Measurements from ENCODE around the gene KRTAP4-4.

KRTAP4-4 gene

DNA sequence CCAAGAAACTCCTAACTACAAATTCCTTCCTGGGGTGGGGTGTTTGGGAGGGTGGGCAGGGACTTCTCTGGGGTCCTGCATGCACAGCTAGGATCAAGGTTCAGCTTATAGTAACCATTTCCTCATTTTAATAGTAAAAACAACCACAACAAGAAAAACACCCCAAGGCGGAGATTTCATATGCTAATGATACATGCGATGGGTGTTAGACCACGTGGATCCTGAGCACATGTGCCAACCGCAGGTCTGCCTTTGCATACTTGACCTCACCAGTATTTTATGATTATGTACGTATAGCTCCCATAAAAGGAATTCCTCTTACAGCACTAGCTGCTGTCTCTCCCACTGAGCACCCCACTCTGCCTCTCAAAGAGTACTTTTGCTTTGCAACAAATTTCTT lies 44.3 kb downstream of the KRTAP4-4 start:
- DNase-seq (ENCODE audit: low read depth in 2 of 3, low spot score in 1 of 3), result no peak

DNA sequence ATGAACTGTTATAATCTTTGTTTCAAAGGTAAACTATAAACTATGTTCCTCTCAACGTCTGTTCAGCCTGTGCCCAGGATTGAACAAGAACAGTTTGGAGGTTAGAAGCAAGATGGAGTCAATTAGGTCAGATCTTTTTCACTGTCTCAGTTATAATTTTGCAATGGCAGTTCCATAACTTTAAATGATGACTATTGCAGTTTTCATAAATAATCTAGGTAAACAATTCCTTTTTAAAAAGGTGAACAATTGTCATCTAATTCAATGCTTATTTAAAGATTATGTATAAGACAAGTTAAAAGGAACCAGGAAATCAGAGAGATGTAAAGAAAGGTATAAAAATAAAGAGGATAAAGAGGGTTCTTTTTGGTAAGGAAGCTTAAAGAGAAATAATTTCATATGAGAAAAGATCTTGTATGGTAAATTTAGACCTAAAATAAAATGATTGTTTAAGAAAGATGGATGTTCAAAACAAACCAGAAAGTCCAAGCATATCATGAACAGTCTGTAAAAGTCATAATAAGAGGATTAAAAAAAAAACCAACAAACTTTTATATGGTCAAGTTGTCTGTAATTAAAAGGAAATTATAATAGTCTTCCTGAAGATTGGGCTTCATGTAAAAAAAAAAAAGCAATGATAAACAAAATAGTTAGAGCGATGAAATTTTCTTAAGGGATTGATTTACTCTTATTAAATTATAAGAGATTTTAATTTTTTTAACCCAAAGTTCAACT lies 49.2 kb downstream of the KRTAP4-4 start:
- no peak for DNase-seq (ENCODE audit: low read depth in 2 of 3, low spot score in 1 of 3)
